GM12878 (cell line): Measurements from ENCODE around the gene CD99. TPM values are rescaled to one million over a fixed set of nuclear protein-coding genes. Genes with fewer than 3 reads are reported as not detected.

Experiments used
- ATAC-seq: fragments of 200-7000 bp; cut with Tn5 transposase; 3 replicates; pipeline ENCODE4 v1.9.1; 2020; ENCODE audit warnings: mild to moderate bottlenecking, moderate library complexity
- BruUV-seq: library from RNA; stranded (reverse); fragments of 400-500 nt; replicated peaks from 2 replicates; lab custom pipeline; 2021; lab: Mats Ljungman, UMichigan
- CTCF ChIA-PET: fragments of 300-600 bp; sonication (Branson Sonifier 250); formaldehyde crosslinking; extraction: SDS; loops from one replicate; lab custom pipeline; 2021; ENCODE audit warnings: inconsistent platforms; lab: Yijun Ruan, JAX
- POLR2A ChIA-PET: fragments of 350-600 bp; formaldehyde crosslinking; extraction: SDS; loops from one replicate; lab custom pipeline; 2021; ENCODE audit warnings: inconsistent platforms; lab: Charles Lee
- RAD21 ChIA-PET: fragments of 300-600 bp; sonication (Branson Sonifier 250); formaldehyde crosslinking; loops from one replicate; lab custom pipeline; 2023; ENCODE audit warnings: antibody characterized with exemption; ENCODE audit not compliant: unreplicated experiment; lab: Charles Lee
- SMC1A ChIA-PET: fragments of 300-600 bp; sonication (Branson Sonifier 250); formaldehyde crosslinking; loops from one replicate; lab custom pipeline; 2023; ENCODE audit not compliant: unreplicated experiment, uncharacterized antibody; lab: Charles Lee
- DNase-seq: peaks from one replicate; pipeline ENCODE4 v3.0.0-alpha.2; 2011; ENCODE audit warnings: low read depth, low spot score
- FAIRE-seq: peaks from 3 replicates; lab custom pipeline; 2011; peaks lifted over from hg19 to GRCh38; lab: Jason Lieb, UNC
- H2AFZ ChIP-seq: 2 replicates; pipeline ENCODE4 v1.6.0; 2011; ENCODE audit warnings: low read depth, low read length, control low read depth; ENCODE audit not compliant: control insufficient read depth
- H3K27ac ChIP-seq: 2 replicates; pipeline ENCODE4 v1.5.1; 2011; ENCODE audit warnings: control low read depth; ENCODE audit not compliant: control insufficient read depth, insufficient read depth
- H3K27me3 ChIP-seq, 2 experiments: replicated peaks in 1 of 2; 2 replicates each; pipeline versions ENCODE4 v1.6.0 to v1.6.1; 2011; ENCODE audit warnings: low read length in 1 of 2; ENCODE audit not compliant: control insufficient read depth in 2 of 2, insufficient read depth in 2 of 2
- H3K36me3 ChIP-seq, 2 experiments: 2 replicates each; pipeline ENCODE4 v1.5.1; 2011; ENCODE audit warnings: low read length in 1 of 2; ENCODE audit not compliant: control insufficient read depth in 2 of 2, insufficient read depth in 2 of 2
- H3K4me1 ChIP-seq: 2 replicates; pipeline ENCODE4 v1.6.1; 2011; ENCODE audit warnings: mild to moderate bottlenecking, low read length, moderate library complexity, mixed read lengths; ENCODE audit not compliant: control insufficient read depth, insufficient read depth
- H3K4me2 ChIP-seq: 2 replicates; pipeline ENCODE4 v1.6.0; 2011; ENCODE audit warnings: control low read depth; ENCODE audit not compliant: control insufficient read depth, insufficient read depth
- H3K4me3 ChIP-seq: fragments of 200-600 bp; sonication (generic); 2 replicates; pipeline ENCODE4 v1.5.1; 2016
- H3K79me2 ChIP-seq: 2 replicates; pipeline ENCODE4 v1.6.0; 2011; ENCODE audit warnings: low read length; ENCODE audit not compliant: control insufficient read depth, insufficient read depth
- H3K9ac ChIP-seq: 2 replicates; pipeline ENCODE4 v1.8.0; 2011; ENCODE audit warnings: low read length, control low read depth, mixed read lengths; ENCODE audit not compliant: control insufficient read depth, insufficient read depth
- H3K9me3 ChIP-seq: replicated peaks from 3 replicates; pipeline ENCODE4 v1.5.1; 2011; ENCODE audit warnings: mild to moderate bottlenecking, low read length; ENCODE audit not compliant: control insufficient read depth, insufficient read depth
- H4K20me1 ChIP-seq: 2 replicates; pipeline ENCODE4 v1.6.0; 2011; ENCODE audit not compliant: control insufficient read depth, insufficient read depth
- BACH1 ChIP-seq: fragments of 450-650 bp; IDR thresholded peaks from 2 replicates; pipeline ENCODE4 v1.6.1; 2017; ENCODE audit warnings: mild to moderate bottlenecking, borderline replicate concordance
- BHLHE40 ChIP-seq, 2 experiments: fragments of 450-650 bp in 1 of 2; IDR thresholded peaks; 2 replicates each; pipeline ENCODE4 v1.6.1; 2011 to 2017; ENCODE audit warnings: low read depth in 2 of 2, borderline replicate concordance in 1 of 2, improper control_type of control experiment in 1 of 2, low read length in 1 of 2, mild to moderate bottlenecking in 1 of 2
- CBX5 ChIP-seq: sonication (generic); IDR thresholded peaks from 2 replicates; pipeline ENCODE4 v1.6.1; 2016; ENCODE audit warnings: low read depth, moderate library complexity, mild to moderate bottlenecking, inconsistent platforms
- DPF2 ChIP-seq: fragments of 450-650 bp; IDR thresholded peaks from 2 replicates; pipeline ENCODE4 v1.6.1; 2017; ENCODE audit warnings: mild to moderate bottlenecking
- EGR1 ChIP-seq, 2 experiments: IDR thresholded peaks; 1 replicate in 1 of 2; 2 replicates in 1 of 2; pipeline ENCODE4 v1.6.1; 2011 to 2012; ENCODE audit warnings: low read depth in 2 of 2, low read length in 2 of 2, borderline replicate concordance in 1 of 2, mild to moderate bottlenecking in 1 of 2, moderate library complexity in 1 of 2
- EZH2 ChIP-seq: IDR thresholded peaks from 2 replicates; pipeline ENCODE4 v1.6.1; 2012; ENCODE audit warnings: low read depth, mild to moderate bottlenecking, control low read depth, inconsistent platforms, low read length, borderline replicate concordance; ENCODE audit not compliant: control insufficient read depth
- HCFC1 ChIP-seq: fragments of 150-350 bp; IDR thresholded peaks from 2 replicates; pipeline ENCODE4 v1.6.1; 2014; ENCODE audit warnings: low read length
- JUND ChIP-seq: IDR thresholded peaks from 2 replicates; pipeline ENCODE4 v1.6.1; 2012; ENCODE audit warnings: low read depth, mild to moderate bottlenecking, low read length, improper control_type of control experiment, moderate library complexity
- POLR2A ChIP-seq: IDR thresholded peaks from 2 replicates; pipeline ENCODE4 v1.6.1; 2011; ENCODE audit warnings: low read depth, mild to moderate bottlenecking, low read length
- RBBP5 ChIP-seq: fragments of 200-600 bp; sonication (generic); conservative IDR thresholded peaks from 2 replicates; pipeline ENCODE4 v1.6.1; 2016
- SMAD5 ChIP-seq: IDR thresholded peaks from 2 replicates; pipeline ENCODE4 v1.6.1; 2016; ENCODE audit warnings: antibody characterized with exemption, low read depth
- SP1 ChIP-seq: IDR thresholded peaks from one replicate; pipeline ENCODE4 v1.6.1; 2011; ENCODE audit warnings: low read depth, low read length
- SPI1 ChIP-seq: IDR thresholded peaks from 2 replicates; pipeline ENCODE4 v1.6.1; 2011; ENCODE audit warnings: low read depth, mild to moderate bottlenecking, low read length, moderate library complexity, borderline replicate concordance; ENCODE audit not compliant: insufficient read depth
- WRNIP1 ChIP-seq: IDR thresholded peaks from 2 replicates; pipeline ENCODE4 v1.6.1; 2011; ENCODE audit warnings: low read depth, low read length, improper control_type of control experiment, borderline replicate concordance
- WGBS: methylation state at CpG from one replicate; pipeline ENCODE4 v1.1.6; 2016; ENCODE audit warnings: low lambda C conversion rate; ENCODE audit not compliant: insufficient replicate concordance, insufficient coverage; ENCODE audit errors: missing lambda C conversion rate; 5-methylcytosine and 5-hydroxymethylcytosine counted together
- in situ Hi-C: fragments of 300-500 bp; cut with MboI; formaldehyde crosslinking; loops from 9 replicates; pipeline ENCODE4 v1.14.3; 2018; ENCODE audit warnings: mixed read lengths
- intact Hi-C: fragments of 100-400 bp; cut with micrococcal nuclease; formaldehyde crosslinking; loops from one replicate; pipeline ENCODE4 v1.14.2; 2022; ENCODE audit not compliant: unreplicated experiment
- polyA plus RNA-seq, 11 experiments: library from polyadenylated mRNA; depleted of rRNA in 4 of 11; unstranded in 6 of 11; stranded (reverse) in 5 of 11; fragments of >200 nt; fragmentation: Nextera tagmentation in 4 of 11; fragmentation: Illumina TruSeq in 1 of 11; extraction: Ambion mirVana in 4 of 11; extraction: Trizol in 1 of 11; gene quantifications; 1 replicate in 1 of 11; 2 replicates in 10 of 11; pipeline versions ENCODE4 v1.2.1 to v1.2.3, GENCODE V29; 2011 to 2016; ENCODE audit warnings: inconsistent platforms in 2 of 11, missing spikeins in 2 of 11, low read depth in 1 of 11
- total RNA-seq, 4 experiments: library from RNA; depleted of rRNA in 3 of 4; stranded (reverse); fragments of >200 nt in 3 of 4; fragmentation: Illumina TruSeq in 1 of 4; extraction: Trizol in 1 of 4; gene quantifications; 2 replicates each; pipeline versions ENCODE4 v1.2.1 to v1.2.3, GENCODE V29; 2013 to 2021
- TF ChIP-seq, protein P1 (sequence below): IDR thresholded peaks from 2 replicates; pipeline ENCODE4 v1.6.1; 2012; ENCODE audit warnings: improper control_type of control experiment, low read depth, low read length; ENCODE audit not compliant: insufficient replicate concordance
- TF ChIP-seq, protein P2 (sequence below): IDR thresholded peaks from 2 replicates; pipeline ENCODE4 v1.6.1; 2011; ENCODE audit warnings: borderline replicate concordance, low read depth, mild to moderate bottlenecking, moderate library complexity, mixed read lengths, low read length; ENCODE audit not compliant: insufficient read depth; ENCODE audit errors: extremely low read length
- TF ChIP-seq, protein P3 (sequence below): fragments of 150-350 bp; IDR thresholded peaks from 2 replicates; pipeline ENCODE4 v1.6.1; 2016; ENCODE audit warnings: low read depth, low read length

The CD99 gene
- total and polyA plus RNA-seq, 10 of the 15 experiments (the other 5 are each of a cell fraction or from before 2014, with no cell fraction given), result 24.8 to 242 (median 158) TPM

- ChIA-PET RAD21 (no interaction called here), SMC1A (no interaction called here), CTCF (no interaction called here), POLR2A (no interaction called here)
- H3K27me3 ChIP-seq, result no peaks in the 10 kb centered on the region
- H3K36me3 ChIP-seq, result no peaks in the 10 kb centered on the region
- in situ Hi-C loops (no loop called here), intact Hi-C loops (no loop called here)
- no peaks in the 10 kb centered on the region for H4K20me1 ChIP-seq
- no peak overlapping the region for H3K9ac ChIP-seq
- H3K4me2 ChIP-seq, result no peak overlapping the region
- WGBS, result 28% methylated on average over 5 of the region's 5 CpGs
- no peak overlapping the region for H2AFZ ChIP-seq
- DNase-seq, result no peak
- FAIRE-seq, result no peak
- no TSS peak for BruUV-seq
- H3K27ac ChIP-seq, result no peak overlapping the region
- no peak overlapping the region for H3K4me3 ChIP-seq
- no peaks in the 10 kb centered on the region for H3K4me1 ChIP-seq
- H3K79me2 ChIP-seq, result no peaks in the 10 kb centered on the region
- H3K9me3 ChIP-seq, result no peaks in the 10 kb centered on the region; the same call in 2 of the 3 replicates
- no peak for ATAC-seq
- TF ChIP-seq SPI1, result no peak
- no peak for TF ChIP-seq EGR1 (IDR thresholded peaks at IDR 0.05; ENCODE audit: borderline replicate concordance in 1 of 2, low read depth in 2 of 2, low read length in 2 of 2)
- TF ChIP-seq RBBP5, result no peak
- TF ChIP-seq JUND, result no peak
- TF ChIP-seq BACH1, result no peak
- no peak for TF ChIP-seq DPF2
- no peak for TF ChIP-seq BHLHE40 (IDR thresholded peaks at IDR 0.05; ENCODE audit: borderline replicate concordance in 1 of 2, low read depth in 2 of 2, low read length in 1 of 2)
- TF ChIP-seq, protein P1, sequence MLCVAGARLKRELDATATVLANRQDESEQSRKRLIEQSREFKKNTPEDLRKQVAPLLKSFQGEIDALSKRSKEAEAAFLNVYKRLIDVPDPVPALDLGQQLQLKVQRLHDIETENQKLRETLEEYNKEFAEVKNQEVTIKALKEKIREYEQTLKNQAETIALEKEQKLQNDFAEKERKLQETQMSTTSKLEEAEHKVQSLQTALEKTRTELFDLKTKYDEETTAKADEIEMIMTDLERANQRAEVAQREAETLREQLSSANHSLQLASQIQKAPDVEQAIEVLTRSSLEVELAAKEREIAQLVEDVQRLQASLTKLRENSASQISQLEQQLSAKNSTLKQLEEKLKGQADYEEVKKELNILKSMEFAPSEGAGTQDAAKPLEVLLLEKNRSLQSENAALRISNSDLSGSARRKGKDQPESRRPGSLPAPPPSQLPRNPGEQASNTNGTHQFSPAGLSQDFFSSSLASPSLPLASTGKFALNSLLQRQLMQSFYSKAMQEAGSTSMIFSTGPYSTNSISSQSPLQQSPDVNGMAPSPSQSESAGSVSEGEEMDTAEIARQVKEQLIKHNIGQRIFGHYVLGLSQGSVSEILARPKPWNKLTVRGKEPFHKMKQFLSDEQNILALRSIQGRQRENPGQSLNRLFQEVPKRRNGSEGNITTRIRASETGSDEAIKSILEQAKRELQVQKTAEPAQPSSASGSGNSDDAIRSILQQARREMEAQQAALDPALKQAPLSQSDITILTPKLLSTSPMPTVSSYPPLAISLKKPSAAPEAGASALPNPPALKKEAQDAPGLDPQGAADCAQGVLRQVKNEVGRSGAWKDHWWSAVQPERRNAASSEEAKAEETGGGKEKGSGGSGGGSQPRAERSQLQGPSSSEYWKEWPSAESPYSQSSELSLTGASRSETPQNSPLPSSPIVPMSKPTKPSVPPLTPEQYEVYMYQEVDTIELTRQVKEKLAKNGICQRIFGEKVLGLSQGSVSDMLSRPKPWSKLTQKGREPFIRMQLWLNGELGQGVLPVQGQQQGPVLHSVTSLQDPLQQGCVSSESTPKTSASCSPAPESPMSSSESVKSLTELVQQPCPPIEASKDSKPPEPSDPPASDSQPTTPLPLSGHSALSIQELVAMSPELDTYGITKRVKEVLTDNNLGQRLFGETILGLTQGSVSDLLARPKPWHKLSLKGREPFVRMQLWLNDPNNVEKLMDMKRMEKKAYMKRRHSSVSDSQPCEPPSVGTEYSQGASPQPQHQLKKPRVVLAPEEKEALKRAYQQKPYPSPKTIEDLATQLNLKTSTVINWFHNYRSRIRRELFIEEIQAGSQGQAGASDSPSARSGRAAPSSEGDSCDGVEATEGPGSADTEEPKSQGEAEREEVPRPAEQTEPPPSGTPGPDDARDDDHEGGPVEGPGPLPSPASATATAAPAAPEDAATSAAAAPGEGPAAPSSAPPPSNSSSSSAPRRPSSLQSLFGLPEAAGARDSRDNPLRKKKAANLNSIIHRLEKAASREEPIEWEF, result no peak
- TF ChIP-seq HCFC1, result no peak
- TF ChIP-seq EZH2, result no peak
- TF ChIP-seq, protein P2, sequence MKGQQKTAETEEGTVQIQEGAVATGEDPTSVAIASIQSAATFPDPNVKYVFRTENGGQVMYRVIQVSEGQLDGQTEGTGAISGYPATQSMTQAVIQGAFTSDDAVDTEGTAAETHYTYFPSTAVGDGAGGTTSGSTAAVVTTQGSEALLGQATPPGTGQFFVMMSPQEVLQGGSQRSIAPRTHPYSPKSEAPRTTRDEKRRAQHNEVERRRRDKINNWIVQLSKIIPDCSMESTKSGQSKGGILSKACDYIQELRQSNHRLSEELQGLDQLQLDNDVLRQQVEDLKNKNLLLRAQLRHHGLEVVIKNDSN, result no peak
- TF ChIP-seq POLR2A, result no peak
- no peak for TF ChIP-seq SP1
- no peak for TF ChIP-seq SMAD5
- TF ChIP-seq, protein P3, sequence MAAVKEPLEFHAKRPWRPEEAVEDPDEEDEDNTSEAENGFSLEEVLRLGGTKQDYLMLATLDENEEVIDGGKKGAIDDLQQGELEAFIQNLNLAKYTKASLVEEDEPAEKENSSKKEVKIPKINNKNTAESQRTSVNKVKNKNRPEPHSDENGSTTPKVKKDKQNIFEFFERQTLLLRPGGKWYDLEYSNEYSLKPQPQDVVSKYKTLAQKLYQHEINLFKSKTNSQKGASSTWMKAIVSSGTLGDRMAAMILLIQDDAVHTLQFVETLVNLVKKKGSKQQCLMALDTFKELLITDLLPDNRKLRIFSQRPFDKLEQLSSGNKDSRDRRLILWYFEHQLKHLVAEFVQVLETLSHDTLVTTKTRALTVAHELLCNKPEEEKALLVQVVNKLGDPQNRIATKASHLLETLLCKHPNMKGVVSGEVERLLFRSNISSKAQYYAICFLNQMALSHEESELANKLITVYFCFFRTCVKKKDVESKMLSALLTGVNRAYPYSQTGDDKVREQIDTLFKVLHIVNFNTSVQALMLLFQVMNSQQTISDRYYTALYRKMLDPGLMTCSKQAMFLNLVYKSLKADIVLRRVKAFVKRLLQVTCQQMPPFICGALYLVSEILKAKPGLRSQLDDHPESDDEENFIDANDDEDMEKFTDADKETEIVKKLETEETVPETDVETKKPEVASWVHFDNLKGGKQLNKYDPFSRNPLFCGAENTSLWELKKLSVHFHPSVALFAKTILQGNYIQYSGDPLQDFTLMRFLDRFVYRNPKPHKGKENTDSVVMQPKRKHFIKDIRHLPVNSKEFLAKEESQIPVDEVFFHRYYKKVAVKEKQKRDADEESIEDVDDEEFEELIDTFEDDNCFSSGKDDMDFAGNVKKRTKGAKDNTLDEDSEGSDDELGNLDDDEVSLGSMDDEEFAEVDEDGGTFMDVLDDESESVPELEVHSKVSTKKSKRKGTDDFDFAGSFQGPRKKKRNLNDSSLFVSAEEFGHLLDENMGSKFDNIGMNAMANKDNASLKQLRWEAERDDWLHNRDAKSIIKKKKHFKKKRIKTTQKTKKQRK, result no peak
- no peak for TF ChIP-seq WRNIP1
- no peak for TF ChIP-seq CBX5
Measured at GRCh38 chrX:2774057-2774456, 83.0 kb downstream of the CD99 start.
